Urinary bladder (tissue), 4 donors: ENCODE data around the gene INTS6. TPM values are rescaled to one million over a fixed set of nuclear protein-coding genes. Genes with fewer than 3 reads are reported as not detected.
"Not testable (repeated sequence)": the region's sequence is repeated elsewhere in the genome, so short reads cannot be mapped to it uniquely, and the experiment has no call there.

Experiments used
- DNase-seq: peaks from one replicate; pipeline ENCODE4 v3.0.0-alpha.2; 2015; ENCODE audit errors: extremely low spot score
- H3K27ac ChIP-seq: one replicate; pipeline ENCODE4 v1.5.1; 2013; ENCODE audit warnings: low read depth, mild to moderate bottlenecking, moderate library complexity
- H3K36me3 ChIP-seq: one replicate; pipeline ENCODE4 v1.6.1; 2013; ENCODE audit warnings: mild to moderate bottlenecking, moderate library complexity; ENCODE audit not compliant: insufficient read depth
- H3K4me1 ChIP-seq: one replicate; pipeline ENCODE4 v1.6.1; 2013; ENCODE audit warnings: mild to moderate bottlenecking, moderate library complexity; ENCODE audit not compliant: insufficient read depth
- H3K4me3 ChIP-seq: one replicate; pipeline ENCODE4 v1.5.1; 2013; ENCODE audit warnings: low read depth, low read length
- WGBS: extraction: QIAGEN DNeasy Blood & Tissue Kit; methylation state at CpG from one replicate; pipeline ENCODE4 v1.1.7; 2013; 5-methylcytosine and 5-hydroxymethylcytosine counted together
- polyA plus RNA-seq: library from polyadenylated mRNA; stranded (reverse); fragments of 200-250 nt; gene quantifications from one replicate; pipeline ENCODE4 v1.2.3, GENCODE V29; 2013
- total RNA-seq: library from RNA; depleted of rRNA; stranded (reverse); fragments of >200 nt; gene quantifications from one replicate; pipeline ENCODE4 v1.2.3, GENCODE V29; 2014
- donor health status: healthy with polysubstance abuse.
- donor health status: healthy.

INTS6 gene
- total and polyA plus RNA-seq, 2 donors: 14.0 to 74.8 TPM

DNA sequence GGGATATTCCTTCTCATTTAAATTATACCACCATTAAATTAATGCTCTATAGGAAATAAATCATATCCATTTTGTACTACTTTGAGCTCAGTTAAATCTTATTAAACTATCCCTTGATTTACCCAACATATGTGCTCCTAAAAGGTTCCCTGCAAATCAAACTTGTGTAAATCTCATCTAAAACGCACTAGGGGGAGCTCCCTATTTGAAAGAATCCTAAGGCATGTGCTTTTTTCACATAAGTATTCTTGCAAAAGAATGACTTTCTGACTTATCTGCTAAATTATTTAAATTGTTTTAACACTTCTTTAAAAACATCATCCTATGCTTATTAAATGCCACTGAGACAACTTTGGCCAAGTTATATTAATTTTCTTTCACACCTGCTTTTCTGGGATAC is 7.9 kb downstream of the INTS6 start:
- no peak overlapping the region for H3K4me3 ChIP-seq
- H3K27ac ChIP-seq: no peak overlapping the region
- DNase-seq: no peak
- H3K4me1 ChIP-seq: no peaks in the 10 kb centered on the region
- WGBS: 42% methylated on average over 1 of the region's 1 CpG
- H3K36me3 ChIP-seq: no peaks in the 10 kb centered on the region

DNA sequence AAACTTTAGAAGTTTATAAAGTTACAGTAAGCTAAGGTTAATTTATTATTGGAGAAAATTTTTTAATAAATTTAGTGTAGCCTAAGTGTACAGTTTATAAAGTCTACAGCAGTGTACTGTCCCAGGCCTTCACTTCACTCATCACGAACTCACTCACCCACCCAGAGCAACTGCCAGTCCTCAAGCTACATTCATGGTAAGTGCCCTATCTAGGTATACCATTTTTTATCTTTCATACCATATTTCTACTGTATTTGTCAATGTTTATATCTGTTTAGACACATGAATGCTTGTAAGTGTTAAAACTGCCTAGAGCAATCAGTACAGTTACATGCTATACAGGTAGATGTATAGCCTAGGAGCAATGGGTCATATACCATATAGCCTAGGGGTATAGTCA is 12.5 kb downstream of the INTS6 start:
- WGBS: 94% methylated on average over 1 of the region's 1 CpG
- H3K36me3 ChIP-seq: no peaks in the 10 kb centered on the region
- DNase-seq: no peak
- no peaks in the 10 kb centered on the region for H3K4me1 ChIP-seq
- no peak overlapping the region for H3K4me3 ChIP-seq
- H3K27ac ChIP-seq: no peak overlapping the region

DNA sequence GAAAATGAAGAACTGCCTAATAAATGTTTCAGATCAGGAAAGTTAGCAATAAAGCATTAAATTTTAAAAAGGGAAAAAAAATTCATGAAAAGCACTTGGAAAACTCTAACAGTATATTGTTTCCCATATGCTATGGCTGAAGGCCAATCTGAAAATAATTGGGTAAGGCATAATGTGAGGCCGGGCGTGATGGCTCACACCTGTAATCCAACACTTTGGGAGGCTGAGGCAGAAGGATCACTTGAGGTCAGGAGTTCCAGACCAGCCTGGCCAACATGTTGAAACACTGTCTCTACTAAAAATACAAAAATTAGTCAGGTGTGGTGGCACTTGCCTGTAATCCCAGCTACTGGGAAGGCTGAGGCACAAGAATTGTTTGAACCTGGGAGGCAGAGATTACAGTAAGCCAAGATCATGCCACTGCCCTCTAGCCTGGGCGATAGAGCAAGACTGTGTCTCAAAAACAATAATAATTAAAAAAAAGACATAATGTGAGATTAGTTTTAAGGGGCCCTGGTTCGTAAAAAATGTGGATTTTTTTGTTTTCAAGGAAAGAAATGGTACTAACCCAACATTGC is 15.2 kb downstream of the INTS6 start:
- no peak for DNase-seq
- H3K4me1 ChIP-seq: no peaks in the 10 kb centered on the region
- WGBS: 92% methylated on average over 4 of the region's 4 CpGs

DNA sequence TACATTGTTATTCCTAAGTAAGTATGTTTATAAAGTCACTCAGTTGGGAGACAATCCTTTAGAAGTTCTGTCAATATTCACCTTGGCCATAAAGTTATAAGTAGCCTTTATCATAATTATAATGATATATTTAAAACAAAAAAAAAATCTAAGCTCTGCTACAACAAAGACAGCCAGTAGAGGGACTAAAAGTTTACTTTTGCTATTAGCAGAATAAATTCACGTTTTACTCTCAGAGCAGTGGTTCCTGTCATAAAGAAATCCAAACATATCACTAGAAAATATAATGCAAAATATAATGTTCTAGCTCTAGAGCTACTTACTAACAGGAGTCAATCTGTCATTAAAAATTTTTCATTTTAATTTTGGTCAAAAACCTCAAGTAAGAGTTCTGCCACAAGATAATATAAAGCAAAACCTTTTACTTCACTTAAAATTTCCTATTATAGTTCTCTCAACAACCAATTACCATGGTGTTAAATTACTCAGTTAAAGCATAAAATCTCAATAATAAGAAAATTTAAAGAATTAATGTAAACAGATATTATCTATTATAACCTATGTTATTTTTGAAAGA is 17.7 kb downstream of the INTS6 start:
- Histone ChIP-seq H3K4me1 (no peaks in the 10 kb centered on the region), H3K4me3 (no peak overlapping the region), H3K27ac (no peak overlapping the region), H3K36me3 (no peaks in the 10 kb centered on the region)
- no peak for DNase-seq
- 0% methylated on average over 1 of the region's 1 CpG for WGBS

More for the DNA sequence above, 15.2 kb downstream of the INTS6 start:
- H3K4me3 ChIP-seq: no peak overlapping the region
- H3K27ac ChIP-seq: no peak overlapping the region
- no peaks in the 10 kb centered on the region for H3K36me3 ChIP-seq

DNA sequence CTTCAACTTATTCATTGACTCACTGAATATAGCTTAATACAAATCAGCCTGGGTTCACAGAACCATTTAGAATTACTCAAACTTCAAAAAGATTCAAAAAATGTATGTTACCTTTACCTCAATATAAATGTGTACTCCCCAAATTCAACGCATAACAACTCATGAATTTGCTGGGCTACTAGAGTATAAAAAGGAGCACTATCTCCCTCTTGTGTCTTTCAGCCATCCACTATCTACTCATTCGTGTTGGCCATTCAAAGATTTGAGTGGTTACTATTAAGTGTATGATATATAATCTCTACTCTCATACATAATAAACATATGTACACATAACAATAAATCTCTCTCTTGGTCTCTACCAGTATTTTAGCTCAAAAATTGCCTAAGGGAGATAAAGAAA is 20.3 kb downstream of the INTS6 start:
- Histone ChIP-seq H3K36me3 (no peaks in the 10 kb centered on the region), H3K4me3 (no peak overlapping the region), H3K27ac (no peak overlapping the region), H3K4me1 (no peaks in the 10 kb centered on the region)
- 71% methylated on average over 2 of the region's 2 CpGs for WGBS
- DNase-seq: no peak

DNA sequence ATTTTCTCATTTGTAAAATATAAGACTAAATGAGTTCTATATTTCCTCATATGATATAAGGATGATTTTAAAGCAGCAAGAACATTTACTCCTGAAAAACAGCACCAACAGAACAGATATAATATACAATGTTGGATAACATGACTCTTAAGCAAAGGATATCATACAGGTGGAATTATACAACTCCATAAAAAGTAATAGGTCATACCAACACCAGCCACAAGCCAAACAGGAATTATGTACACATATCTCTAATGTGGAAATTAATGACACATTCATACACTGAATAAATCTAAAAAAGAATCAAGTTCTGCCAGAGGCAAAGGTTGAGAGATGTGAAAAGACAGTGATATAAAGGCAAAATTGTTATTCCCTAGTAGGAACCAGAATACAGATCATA is 25.9 kb downstream of the INTS6 start:
- Histone ChIP-seq H3K27ac (no peak overlapping the region), H3K36me3 (no peaks in the 10 kb centered on the region), H3K4me1 (no peaks in the 10 kb centered on the region), H3K4me3 (no peak overlapping the region)
- DNase-seq: no peak

DNA sequence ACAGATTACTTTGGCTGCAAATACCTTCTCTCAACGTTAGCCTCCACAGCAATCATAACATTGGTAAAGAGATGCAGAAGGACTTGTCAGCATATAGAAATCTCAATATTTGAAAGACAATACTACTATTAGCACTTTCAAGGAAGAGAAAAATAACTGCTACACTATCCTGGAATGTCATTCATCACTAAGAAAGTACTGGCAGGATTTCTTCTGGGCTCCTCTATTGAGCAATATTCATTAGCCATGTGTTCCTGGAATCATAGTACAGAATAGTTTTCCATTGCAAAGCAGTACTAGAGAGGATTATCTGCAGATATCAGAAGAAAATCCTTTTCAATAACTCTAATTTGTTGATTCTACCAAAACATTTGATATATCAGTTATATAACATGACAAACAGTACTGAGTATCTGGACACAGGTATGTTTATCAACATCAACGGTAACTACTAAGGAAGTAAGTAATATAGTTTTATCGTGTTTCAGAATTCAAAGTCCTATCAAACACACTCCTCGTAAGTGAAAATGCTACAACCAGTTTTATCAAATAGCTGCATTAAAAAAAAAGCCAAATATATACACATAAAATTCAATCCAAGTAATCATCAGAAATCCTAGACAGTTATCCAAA is 27.3 kb downstream of the INTS6 start:
- H3K4me3 ChIP-seq: no peak overlapping the region
- DNase-seq: no peak
- H3K4me1 ChIP-seq: no peaks in the 10 kb centered on the region
- WGBS: 64% methylated on average over 4 of the region's 4 CpGs
- no peaks in the 10 kb centered on the region for H3K36me3 ChIP-seq
- H3K27ac ChIP-seq: no peak overlapping the region

DNA sequence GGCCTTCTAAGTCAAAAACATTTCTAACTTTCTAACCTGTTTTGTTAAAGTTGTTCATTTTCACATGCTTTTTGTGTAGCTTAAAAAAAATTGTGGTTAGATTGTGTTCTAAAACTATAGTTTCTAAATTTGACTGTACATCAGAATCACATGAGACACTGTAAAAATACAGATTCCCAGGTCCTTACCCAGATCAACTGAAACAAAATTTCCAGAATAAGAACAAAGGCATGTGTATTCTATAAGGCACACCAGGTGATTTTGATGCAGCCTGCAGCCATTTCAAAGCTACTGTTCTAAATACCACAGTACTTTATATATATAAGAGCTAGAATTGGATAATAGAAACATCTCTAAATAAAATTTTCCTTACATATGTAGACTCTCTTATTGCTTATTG is 29.1 kb downstream of the INTS6 start:
- Histone ChIP-seq H3K36me3 (no peaks in the 10 kb centered on the region), H3K4me3 (no peak overlapping the region), H3K4me1 (no peaks in the 10 kb centered on the region), H3K27ac (no peak overlapping the region)
- no peak for DNase-seq

DNA sequence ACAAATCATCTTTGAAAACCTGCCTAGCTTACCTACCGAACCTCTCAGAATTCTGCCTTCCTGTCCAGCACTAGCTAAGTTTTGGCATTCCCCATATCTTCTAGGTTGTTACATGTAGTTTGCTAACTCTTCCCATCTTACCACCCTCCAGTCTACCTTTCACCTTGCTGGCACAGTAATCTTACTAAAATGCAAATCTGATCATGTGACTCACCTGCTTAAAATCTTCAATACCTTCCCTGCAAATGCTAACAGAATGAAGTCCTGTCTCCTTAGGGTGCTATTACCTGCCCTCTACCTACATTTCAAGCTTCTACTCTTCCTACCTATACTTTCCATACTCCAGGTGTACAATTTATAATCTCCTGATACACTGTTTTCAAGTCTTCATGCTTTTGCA is 30.4 kb downstream of the INTS6 start:
- no peak for DNase-seq
- WGBS: 89% methylated on average over 1 of the region's 1 CpG
- no peak overlapping the region for H3K27ac ChIP-seq
- no peaks in the 10 kb centered on the region for H3K36me3 ChIP-seq
- H3K4me1 ChIP-seq: no peaks in the 10 kb centered on the region
- no peak overlapping the region for H3K4me3 ChIP-seq

DNA sequence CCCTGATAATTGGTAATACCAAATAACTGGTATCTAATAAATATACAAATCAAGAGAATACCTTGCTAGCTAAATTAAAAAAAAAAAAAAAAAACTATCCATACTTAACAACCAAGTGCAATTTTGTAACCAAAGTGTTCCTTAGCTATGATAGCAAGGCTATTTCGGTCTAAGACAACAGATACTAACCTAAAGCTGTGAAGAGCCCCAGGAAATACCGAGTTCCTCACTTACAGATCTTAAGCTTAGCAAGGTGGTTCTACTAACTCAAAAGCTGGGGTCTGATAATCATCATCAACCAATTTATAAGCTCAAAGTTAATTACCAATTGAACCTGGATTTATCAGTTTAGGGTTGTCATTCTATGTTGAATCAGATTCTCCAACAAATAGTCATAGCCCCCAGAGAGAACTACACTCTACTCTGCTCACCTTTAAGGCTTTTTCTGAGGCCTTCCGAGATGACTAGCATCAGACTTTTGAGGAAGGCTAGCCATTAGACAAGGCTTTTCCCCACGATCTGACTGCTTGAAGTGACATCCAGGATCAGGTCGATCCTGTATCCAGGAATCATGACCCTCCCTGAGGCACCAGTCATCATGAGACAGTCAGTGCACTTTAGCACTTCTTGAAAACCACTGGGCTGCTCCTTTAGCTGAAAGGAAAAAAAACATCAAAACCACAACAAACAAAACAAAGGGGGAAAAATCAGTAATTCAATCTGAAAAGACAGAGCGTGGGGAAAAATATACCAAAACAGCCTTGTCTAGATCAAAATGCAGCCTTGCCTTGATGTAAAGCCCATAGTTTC is 31.9 kb downstream of the INTS6 start:
- 84% methylated on average over 6 of the region's 6 CpGs for WGBS

DNA sequence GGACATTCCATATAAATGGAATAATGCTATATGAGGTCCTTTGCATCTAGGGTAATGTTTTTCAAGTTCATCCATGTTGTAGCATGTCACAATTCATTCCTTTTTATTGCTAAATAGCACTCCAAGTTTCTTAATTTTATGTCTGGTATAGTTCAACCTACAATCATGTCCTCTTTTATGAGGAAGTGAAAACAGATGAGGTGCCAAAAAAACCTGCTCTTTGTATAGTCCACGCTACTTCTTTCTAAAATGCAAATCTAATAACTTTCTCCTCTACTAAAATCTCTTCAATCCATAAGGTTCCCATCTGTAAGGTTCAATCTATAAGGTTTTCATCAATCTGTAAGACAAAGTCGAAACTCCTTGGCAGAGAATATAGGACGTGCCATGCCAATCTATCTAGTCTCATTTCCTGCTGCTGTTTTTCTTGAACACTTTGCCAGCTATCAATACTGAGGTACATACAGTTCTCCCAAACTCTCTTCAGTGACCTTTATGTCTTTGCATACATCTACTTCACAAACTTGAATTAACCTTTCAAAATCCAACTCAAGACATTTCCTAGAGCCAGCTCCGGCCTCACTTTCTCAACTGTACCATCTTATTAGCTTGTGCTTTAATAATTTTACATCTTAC is 33.7 kb downstream of the INTS6 start:
- Histone ChIP-seq H3K27ac (no peak overlapping the region), H3K36me3 (no peaks in the 10 kb centered on the region), H3K4me1 (no peaks in the 10 kb centered on the region), H3K4me3 (no peak overlapping the region)
- WGBS: 93% methylated on average over 4 of the region's 4 CpGs
- DNase-seq: no peak

More for the DNA sequence above, 31.9 kb downstream of the INTS6 start:
- no peak for DNase-seq
- Histone ChIP-seq H3K36me3 (no peaks in the 10 kb centered on the region), H3K4me3 (no peak overlapping the region), H3K27ac (no peak overlapping the region), H3K4me1 (no peaks in the 10 kb centered on the region)

DNA sequence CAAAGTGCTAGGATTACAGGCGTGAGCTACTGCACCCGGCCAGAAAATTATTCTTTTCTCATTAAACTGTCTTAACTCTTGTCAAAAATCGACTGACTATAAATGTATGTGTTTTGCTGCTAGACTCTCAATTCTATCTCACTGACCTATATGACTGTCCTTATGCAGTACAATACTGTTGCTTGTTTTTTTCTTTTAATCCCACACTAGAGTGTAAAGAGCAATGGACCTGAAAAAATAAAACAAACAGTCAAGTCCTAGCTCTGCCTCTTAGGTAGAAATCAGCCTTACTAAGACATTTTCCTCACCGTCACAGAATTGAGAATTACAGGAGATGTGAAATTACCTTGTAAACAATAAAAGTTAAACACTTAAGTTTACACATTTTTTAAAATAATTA is 35.1 kb downstream of the INTS6 start:
- Histone ChIP-seq H3K27ac (no peak overlapping the region), H3K4me1 (no peaks in the 10 kb centered on the region), H3K36me3 (no peaks in the 10 kb centered on the region), H3K4me3 (no peak overlapping the region)
- DNase-seq: no peak
- 95% methylated on average over 4 of the region's 4 CpGs for WGBS

DNA sequence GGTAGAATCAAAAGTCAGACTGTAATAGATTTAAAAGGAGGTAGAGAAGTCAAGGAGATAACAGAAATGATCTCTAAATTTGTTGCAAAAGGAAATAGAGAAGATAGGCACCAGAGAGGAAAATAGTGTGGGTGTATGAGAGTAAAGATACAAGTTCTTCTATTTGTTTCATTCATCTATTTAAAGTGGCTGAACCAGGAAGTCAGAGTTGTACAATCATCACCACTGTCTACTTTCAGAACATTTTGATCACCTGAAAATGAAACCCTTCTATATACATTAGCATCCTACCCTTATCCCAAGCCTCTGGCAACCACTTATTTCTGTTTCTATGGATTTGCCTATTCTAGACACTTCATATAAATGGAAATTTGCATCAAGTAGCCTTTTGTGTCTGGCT is 36.7 kb downstream of the INTS6 start:
- Histone ChIP-seq H3K4me1 (no peaks in the 10 kb centered on the region), H3K4me3 (no peak overlapping the region), H3K27ac (no peak overlapping the region), H3K36me3 (no peaks in the 10 kb centered on the region)
- no peak for DNase-seq

DNA sequence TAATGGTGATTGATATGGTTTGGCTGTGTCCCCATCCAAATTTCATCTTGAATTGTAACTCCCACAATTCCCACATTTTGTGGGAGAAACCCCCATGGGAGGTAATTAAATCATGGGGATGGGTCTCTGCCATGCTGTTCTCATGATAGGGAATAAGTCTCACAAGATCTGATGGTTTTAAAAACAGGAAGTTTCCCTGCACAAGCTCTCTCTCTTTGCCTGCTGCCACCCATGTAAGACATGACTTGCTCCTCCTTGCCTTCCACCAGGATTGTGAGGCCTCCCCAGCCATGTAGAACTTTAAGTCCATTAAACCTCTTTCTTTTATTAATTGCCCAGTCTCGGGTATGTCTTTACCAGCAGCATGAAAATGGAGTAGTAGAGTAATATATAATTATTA is 37.5 kb downstream of the INTS6 start:
- 95% methylated on average over 1 of the region's 1 CpG for WGBS
- not testable (repeated sequence) for H3K4me3 ChIP-seq, H3K36me3 ChIP-seq, H3K4me1 ChIP-seq, H3K27ac ChIP-seq, DNase-seq
